NCI-H774 (cell line): Measurements from ENCODE around the gene PTPRS.

ENCODE experiments used
- DNase-seq: peaks from one replicate; lab custom pipeline; 2025; lab: John Stamatoyannopoulos, UW

PTPRS gene

DNA sequence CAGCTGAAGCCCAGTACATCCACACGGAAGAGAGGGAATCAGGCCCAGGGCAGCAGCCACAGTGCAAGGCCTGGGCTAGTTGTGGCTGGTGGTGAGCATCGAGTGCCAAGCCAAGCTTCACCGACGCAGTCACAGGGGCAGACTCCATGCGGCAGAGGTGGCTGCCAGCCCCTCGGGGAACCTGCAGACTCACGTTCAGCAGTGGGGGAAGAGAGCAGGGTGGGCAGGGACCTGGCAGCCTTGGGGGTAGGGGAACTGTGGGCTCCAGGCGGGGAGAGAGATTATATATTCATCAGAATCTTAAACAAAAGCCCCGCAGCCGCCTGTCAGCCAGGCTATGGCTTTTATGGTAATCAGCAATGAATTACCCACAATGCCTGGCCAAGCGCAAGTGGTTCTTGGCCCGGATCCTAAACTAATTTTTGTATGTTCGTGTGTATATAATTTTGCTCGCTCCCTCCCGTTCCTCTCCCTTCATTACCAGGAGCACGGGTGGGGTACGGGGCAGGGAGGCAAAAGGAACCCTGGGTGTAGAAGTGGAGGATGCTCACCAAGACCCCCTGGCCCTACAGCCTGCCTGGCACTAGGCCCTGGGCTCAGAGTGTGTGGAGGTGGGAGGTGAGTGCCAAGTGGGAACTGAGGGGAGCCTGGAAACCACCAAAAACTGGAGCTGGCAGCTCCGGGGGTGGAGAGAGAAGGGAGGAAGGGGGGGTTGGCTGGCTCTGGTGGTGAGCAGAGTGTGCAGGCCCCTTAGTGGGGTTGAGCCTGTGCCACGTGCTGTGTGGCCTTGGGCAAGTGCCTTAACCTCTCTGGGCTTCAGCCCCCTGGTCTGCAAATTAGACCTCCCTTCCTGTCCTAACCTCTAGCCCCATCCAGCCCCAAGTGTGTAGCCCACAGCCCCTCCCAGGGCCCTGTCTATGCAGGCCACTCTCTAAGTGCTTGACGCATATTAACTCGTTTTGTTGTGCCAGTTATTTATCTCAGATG is 31.9 kb downstream of the PTPRS start:
- DNase-seq, result peak; percentile 33

DNA sequence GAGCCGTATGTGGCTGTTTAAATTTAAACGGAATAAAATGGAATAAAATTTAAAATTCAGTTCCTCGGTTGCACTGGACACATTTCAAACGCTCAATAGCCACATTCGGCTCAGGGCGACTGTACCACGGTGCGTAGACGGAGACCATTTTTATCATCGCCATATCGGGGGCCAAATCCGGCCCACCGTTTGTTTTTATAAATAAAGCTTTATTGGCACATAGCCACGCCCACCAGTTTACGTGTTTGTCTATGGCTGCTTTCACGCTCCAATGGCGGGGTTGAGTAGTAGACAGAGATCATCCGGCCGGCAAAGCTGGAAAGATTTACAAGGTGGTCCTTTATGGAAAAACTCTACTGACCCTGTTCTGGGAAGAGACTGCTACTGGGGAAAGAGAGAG is 33.0 kb downstream of the PTPRS start:
- no peak for DNase-seq

DNA sequence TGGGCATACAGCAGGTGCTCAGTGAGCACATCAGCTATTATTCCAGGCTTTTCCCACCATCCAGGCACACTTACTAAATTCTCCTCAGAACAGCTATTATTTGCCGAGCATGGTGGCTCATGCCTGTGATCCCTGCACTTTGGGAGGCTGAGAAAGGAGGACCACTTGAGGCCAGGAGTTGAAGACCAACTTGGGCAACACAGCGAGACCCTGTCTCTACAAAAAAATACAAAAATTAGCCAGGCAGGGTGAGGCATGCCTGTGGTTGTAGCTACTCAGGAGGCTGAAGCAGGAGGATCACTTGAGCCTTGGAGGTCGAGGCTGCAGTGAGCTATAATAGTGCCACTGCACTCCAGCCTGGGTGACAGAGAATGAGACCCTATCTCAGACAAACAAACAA is 35.4 kb downstream of the PTPRS start:
- DNase-seq, result no peak

DNA sequence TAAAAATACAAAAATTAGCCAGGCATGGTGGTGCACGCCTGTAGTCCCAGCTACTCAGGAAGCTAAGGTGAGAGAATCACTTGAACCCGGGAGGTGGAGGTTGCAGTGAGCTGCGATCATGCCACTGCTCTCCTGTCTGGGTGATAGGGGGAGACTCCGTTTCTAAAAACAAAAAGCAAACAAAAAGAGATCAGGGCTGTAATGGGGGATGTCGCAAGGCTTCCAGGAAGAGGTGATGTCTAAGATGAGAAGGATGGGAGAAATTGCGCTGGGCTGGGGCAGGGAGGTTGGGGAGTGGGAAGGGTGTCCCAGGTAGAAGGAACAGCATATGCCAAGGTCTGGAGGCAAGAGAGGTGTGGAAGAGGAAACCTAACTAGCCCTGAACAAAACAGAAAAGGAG is 36.1 kb downstream of the PTPRS start:
- no peak for DNase-seq

DNA sequence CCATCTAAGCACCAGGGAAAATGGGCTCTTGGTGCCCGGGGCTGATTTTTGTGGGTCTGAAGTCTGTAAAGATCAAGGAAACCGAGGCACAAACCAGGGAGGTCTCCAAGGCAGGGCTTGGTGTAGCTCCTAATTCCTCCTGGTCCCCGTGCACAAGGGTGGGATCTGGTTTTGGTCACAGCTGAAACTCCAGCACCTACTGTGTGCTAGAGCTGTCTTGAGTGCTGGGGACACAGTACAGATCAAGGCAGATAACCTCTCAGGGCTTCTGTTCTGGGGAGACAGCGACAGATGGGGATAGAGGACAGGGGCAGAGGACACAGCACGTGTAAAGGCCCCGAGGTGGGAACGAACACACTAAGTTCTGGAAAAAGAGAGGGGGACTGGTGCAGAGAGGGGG is 37.4 kb downstream of the PTPRS start:
- no peak for DNase-seq

DNA sequence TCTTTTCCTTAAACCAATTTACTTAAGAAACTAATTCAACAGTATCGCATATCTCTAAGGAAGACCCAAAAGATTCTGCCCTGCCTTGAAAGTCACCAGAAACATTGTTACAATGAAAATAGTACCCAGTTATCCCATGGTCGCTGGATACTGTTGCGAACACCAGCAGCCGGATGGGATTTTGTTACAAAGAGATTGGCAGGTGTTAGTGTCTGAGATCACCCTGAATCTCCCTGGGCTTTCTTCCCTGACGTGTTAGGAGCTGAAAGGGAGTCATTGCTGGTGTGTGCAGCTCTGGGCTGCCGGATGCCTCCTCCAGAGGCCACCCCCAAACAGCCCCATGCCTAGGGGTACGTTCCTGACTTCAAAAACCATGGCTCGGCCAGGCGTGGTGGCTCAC is 38.2 kb downstream of the PTPRS start:
- no peak for DNase-seq

DNA sequence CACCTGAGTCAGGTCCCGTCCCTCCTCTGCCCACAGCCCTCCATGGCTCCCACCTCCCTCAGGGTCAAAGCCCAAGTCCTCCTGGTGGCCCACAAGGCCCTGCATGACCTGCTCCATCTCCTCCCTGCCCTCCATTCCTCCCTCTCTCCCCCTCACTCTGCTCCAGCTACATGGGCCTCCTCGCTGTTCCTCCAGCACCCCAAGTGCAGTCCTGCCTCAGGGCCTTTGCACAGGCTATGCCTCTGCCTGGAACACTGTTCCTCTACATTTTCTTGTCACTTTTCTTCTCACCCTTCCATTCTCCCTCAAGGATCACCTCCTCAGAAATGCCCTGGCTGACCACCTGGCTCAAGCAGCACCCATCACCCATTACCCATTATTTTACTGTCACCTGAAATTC is 41.5 kb downstream of the PTPRS start:
- no peak for DNase-seq

DNA sequence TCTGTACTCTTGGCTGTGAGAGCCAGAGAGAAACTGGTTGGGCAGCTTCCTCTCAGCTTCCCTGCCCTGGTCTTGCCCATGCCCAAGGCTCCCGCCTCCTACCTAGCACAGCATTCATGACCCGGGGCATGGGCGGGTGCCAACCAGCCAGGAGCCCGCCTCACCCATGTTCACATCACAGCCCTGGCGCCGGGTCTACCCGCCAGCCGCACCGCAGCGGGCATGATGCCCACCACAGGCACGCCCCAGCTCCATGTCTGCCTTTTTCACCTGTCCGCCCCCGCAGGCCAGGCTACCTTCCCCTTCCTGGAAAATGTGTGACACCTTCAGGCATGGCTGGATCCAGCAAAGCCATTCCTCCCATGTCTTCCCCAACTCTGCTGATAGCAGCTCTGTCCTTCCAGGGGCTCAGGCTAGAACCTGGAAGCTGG is 42.1 kb downstream of the PTPRS start:
- no peak for DNase-seq

DNA sequence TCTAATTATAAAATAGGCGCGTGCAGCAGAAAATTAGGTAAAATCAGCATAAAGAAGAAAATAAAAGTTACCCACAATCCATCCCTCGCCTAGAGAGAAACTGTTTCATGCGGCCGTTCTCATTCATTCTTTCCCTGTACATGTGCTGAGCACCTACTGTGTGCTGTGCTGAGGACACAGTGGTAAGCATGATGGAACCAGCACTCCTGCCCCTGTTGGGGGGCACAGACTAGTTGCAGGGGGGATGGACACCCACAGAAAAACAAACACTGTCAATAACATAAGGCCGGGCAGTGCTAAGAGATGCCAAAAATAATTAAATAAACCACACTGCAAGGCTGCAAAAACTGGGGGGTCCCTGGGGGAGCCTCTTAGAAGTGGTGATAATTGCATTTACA is 43.3 kb downstream of the PTPRS start:
- no peak for DNase-seq

DNA sequence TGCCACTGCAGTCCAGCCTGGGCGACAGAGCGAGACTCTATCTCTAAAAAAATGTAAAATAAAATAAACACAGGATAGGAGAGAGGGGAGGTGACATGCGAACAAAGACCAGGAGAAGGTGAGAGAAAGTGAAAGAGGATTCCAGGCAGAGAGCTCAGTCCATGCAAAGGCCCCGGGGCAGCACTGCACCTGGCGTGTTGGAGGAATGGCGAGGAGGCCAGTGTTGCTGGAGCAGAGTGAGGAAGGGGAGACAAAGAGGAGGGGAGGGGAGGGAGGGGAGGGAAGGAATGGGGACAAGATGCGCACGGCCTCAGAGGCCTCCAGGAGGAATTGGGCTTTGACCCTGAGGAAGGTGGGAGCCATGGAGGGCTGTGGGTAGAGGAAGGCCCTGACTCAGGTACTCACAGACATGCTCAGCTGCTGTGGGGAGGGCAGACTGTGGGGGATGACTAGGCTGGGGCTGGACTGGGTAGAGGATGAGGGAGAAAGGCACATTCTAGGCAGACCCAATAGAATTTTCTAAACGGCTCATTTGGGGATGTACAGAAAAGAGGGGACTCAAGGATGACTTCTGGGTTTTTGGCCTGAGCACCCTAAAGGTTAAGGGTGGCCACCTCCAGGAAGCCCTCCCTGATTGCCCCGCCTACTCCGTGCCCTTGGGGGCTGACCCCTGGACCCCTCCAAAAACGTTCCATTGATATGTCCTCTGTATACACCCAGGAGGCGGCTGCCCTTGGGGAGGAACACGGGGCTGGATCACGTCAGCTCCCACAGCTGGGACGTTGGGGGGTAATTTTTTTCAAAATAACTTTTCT is 43.9 kb downstream of the PTPRS start:
- no peak for DNase-seq

DNA sequence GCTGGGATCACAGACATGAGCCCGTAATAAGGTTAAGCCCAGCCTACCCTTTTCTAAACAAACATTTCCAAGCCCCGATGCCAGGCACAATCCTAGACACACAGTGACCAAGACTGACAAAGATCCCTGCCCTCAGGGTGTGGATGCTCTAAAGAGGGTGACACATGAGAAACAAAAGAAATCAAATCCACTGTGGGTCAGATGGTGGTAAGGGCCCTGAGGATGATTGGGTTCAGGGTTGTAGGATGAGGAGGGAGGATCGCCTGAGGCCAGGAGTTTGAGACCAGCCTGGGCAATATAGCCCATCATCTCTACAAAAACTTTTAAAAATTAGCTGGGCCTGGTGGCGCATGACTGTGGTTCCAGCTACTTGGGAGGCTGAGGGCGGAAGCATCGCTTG is 44.6 kb downstream of the PTPRS start:
- DNase-seq, result no peak

DNA sequence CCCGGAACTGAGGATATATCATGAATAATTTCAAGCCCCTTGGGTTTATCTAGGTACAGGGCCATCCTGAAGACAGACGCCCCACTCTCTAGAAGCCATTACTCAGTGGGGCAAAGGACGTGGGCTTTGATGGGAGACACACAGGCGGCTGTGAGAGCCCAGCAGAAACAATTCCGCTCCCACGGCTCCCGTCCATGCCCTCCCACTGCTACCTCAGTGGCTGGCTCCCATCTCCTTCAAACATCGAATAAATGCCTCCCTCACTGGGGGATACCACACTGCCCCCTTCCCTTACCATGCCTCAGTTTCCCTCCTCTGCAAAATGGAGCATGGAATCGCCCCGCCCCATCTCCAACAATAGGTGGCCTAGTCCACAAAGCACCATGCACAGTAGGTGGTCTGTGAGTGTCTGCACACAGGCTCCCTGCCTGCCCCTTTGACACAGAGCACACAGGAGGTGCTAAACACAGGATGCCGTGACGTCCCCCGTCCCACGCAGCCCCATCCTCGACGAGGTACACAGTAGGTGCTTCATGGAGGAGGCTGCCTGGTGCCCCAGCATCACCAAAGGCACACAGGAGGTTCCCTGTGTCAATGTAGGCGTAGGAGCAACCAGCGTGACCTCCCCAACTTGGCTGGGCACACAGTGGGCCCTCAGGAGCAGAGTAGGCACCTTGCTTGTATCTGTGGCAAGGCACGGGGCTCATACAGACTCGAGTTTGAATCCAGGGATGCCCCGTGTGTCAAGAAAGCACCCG is 46.0 kb downstream of the PTPRS start:
- no peak for DNase-seq

DNA sequence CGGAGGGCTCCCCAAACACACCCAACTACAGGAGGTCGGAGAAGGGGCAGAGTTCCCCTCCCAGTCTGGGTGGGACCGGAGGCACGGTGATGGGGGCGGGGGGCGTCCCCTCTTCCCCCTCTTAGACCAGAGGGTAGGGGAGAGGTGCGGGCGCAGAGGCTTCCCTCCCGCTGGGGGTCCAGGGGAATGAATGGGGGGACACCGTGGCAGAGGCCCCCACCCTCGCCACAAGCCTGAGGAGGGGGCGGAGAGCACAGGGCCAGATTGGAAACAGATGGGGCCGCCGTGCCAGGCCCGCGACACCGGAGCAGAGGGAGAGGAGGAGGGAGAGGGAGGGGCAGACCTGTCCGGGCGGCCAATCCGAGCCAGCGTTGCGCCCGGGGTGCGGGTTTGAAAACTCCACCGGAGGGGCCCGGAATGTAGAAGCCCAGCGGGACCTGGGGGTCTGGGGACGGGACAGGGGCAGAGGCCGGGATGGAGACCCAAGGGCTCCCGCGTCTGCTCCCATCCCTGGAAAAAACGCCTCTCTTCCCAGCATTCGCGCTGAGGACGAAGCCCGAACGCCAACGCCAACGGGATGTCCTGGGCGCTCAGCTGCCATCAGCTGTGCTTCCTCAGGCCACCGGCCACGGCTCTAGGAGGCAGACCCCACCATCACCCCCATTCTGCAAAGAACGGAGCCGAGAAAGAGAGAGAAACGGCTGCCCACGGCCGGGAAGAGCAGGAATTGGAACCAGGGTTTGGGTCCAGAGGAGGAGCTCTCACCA is 46.8 kb downstream of the PTPRS start:
- no peak for DNase-seq

DNA sequence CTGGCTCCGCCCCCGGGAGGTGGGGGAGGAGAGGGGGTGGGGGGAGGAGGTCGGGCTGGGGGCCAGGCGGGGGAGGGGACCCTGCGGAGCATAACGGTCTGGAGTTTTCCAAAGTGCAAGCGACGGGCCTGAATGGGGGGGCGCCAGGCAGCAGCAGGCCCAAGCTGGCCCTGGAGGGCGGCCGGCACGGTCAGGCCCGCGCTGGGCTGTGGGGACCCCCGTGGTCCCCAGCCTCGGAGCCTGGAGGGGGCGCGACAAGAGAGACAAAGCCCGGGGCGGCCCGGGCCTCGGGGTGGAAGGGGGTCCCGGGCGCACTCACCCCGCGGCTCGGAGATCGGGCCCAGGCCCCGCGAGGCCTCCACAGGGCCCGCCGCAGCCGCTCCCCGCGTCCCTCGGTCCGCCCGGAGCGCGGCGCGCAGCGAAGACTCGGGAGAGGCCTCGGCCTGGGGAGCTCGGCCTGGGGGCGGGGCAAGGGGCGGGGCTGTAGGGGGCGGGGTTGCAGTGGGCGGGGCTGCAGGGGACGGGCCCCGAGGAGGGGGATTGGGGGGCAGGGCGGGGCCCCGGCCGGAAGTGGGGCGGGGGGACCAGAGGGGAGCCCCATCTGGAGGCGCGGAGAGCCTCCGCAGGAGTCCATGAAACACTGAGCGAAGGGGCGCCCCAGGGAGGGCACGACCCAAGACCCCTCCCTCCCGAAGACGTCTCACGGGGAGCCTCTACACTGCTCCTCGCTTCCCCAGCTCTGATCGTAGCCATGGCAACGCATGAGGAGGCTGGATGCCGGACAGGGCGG is 47.6 kb downstream of the PTPRS start:
- DNase-seq, result no peak

DNA sequence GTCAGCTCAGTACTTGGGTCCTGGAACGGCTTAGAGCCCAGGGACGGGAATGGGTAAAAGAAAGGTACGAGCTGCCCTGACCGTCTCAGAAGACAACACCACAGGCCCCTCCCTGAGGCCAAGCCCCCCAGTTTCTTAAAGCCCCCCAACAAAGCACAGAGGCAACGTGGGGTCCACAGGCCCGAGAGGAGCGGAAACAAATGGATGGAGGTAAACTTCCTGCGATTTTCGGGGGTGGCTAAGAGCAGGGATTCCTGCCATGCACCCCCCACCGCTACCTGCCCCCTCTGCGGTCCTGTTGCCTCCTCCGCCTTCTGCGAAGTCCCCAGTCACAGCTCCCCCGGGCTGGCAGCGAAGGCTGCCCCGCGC is 48.2 kb downstream of the PTPRS start:
- DNase-seq, result no peak

DNA sequence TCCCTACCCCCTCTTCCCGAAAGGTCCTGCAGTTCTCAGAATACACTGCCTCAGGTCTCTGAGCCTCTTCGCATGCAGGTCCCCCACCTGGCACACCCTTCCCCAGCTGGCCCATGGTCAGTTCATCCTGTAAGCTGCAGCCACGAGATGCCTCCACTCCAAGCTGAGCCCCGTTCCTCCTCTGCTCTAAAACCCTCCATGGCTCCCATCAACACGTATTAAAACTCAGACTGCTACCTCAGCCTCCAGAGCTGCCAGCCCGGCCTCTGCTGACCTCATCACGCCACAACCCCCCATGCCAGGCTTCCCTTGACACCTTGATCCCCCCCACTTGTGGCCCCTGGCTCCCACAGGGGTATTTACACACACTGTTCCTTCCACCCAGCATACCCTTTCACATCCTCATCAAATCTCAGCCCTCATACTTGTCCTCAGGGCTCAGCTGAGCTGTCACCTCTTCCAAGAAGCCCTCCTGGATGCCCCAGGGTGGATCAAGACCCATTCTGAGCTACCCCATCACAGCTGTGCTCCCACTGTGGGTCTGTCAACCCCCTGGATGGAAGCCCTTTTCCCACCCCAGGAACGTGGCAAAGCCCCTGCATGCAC is 48.9 kb downstream of the PTPRS start:
- DNase-seq, result no peak
